ENCODE measurements around the gene DNM3. TPM values are rescaled to one million over a fixed set of nuclear protein-coding genes. Genes with fewer than 3 reads are reported as not detected.
"Not testable (repeated sequence)": the region's sequence is repeated elsewhere in the genome, so short reads cannot be mapped to it uniquely, and the experiment has no call there.

The DNM3 gene
- total RNA-seq, 1 experiment from 2014 or later = 0.71 TPM

GRCh38 chr1:172071746-172072145 is 230.4 kb downstream of the DNM3 start:
- TF ChIP-seq EZH2 (IDR thresholded peaks at IDR 0.05; ENCODE audit: borderline replicate concordance, low read depth, low read length, poor library complexity, severe bottlenecking) = no peak
- TF ChIP-seq, protein P1, sequence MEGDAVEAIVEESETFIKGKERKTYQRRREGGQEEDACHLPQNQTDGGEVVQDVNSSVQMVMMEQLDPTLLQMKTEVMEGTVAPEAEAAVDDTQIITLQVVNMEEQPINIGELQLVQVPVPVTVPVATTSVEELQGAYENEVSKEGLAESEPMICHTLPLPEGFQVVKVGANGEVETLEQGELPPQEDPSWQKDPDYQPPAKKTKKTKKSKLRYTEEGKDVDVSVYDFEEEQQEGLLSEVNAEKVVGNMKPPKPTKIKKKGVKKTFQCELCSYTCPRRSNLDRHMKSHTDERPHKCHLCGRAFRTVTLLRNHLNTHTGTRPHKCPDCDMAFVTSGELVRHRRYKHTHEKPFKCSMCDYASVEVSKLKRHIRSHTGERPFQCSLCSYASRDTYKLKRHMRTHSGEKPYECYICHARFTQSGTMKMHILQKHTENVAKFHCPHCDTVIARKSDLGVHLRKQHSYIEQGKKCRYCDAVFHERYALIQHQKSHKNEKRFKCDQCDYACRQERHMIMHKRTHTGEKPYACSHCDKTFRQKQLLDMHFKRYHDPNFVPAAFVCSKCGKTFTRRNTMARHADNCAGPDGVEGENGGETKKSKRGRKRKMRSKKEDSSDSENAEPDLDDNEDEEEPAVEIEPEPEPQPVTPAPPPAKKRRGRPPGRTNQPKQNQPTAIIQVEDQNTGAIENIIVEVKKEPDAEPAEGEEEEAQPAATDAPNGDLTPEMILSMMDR (conservative IDR thresholded peaks at IDR 0.05; ENCODE audit: low read depth, low read length) = no peak
- CTCF ChIA-PET = no interaction called here
- no peak overlapping the region for H3K27ac ChIP-seq (ENCODE audit: low read depth, low read length, poor library complexity, severe bottlenecking)
- H3K36me3 ChIP-seq (ENCODE audit: insufficient read depth, low read length, poor library complexity, severe bottlenecking) = no peaks in the 10 kb centered on the region
- peaks cover 6% of the 10 kb centered on the region for H3K4me1 ChIP-seq (ENCODE audit: insufficient read depth, low read length, poor library complexity, severe bottlenecking)
- BruUV-seq (replicated peaks) = no TSS peak
- H3K27me3 ChIP-seq (replicated peaks; ENCODE audit: insufficient read depth, low read depth, low read length, poor library complexity) = no peaks in the 10 kb centered on the region
- POLR2A ChIA-PET (ENCODE audit: low non-redundant PET) = no interaction called here
- intact Hi-C loops (cut with micrococcal nuclease; ENCODE audit: unreplicated experiment) = no loop called here
- H3K9me3 ChIP-seq (ENCODE audit: low read depth, low read length, poor library complexity, severe bottlenecking) = no peaks in the 10 kb centered on the region
- DNase-seq (ENCODE audit: low spot score) = no peak
- H3K4me3 ChIP-seq (ENCODE audit: low read depth, low read length, poor library complexity, severe bottlenecking) = no peak overlapping the region

DNA sequence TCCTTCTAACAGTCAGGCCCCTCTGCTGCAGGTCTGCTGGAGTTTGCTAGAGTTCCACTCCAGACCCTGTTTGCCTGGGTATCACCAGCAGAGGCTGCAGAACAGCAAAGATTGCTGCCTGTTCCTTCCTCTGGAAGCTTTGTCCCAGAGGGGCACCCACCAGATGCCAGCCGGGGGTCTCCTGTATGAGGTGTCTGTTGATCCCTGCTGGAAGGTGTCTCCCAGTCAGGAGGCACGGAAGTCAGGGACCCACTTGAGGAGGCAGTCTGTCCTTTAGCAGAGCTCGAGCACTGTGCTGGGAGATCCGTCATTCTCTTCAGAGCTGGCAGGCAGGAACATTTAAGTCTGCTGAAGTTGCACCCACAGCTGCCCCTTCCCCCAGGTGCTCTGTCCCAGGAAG is 238.6 kb downstream of the DNM3 start:
- POLR2A ChIA-PET (ENCODE audit: low non-redundant PET); H3K4me1 ChIP-seq (ENCODE audit: insufficient read depth, low read length, poor library complexity, severe bottlenecking); H3K9me3 ChIP-seq (ENCODE audit: low read depth, low read length, poor library complexity, severe bottlenecking); DNase-seq (ENCODE audit: low spot score); H3K27ac ChIP-seq (ENCODE audit: low read depth, low read length, poor library complexity, severe bottlenecking); intact Hi-C loops (cut with micrococcal nuclease; ENCODE audit: unreplicated experiment); CTCF ChIA-PET; H3K27me3 ChIP-seq (replicated peaks; ENCODE audit: insufficient read depth, low read depth, low read length, poor library complexity); BruUV-seq (replicated peaks); H3K36me3 ChIP-seq (ENCODE audit: insufficient read depth, low read length, poor library complexity, severe bottlenecking); H3K4me3 ChIP-seq (ENCODE audit: low read depth, low read length, poor library complexity, severe bottlenecking): not testable (repeated sequence)

DNA sequence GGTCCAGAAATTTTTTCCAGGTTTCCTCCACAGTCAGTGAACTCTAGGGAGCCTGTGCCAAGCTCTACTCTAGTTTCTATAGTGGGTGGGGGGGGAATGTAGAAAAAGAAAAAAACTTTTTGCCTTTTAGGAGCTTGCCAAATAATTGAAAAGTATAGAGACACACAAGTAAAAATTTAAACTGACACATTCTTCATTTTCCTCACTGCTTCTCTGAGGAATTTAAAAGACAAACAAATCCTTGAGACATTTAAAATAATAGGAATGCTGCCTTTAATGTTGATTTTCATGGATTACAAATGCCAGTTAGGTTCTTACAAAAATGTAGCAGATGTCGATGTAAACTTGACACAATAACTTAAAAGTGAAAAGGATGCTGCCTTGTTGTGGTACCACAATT is 241.9 kb downstream of the DNM3 start:
- intact Hi-C loops (cut with micrococcal nuclease; ENCODE audit: unreplicated experiment) = no loop called here

DNA sequence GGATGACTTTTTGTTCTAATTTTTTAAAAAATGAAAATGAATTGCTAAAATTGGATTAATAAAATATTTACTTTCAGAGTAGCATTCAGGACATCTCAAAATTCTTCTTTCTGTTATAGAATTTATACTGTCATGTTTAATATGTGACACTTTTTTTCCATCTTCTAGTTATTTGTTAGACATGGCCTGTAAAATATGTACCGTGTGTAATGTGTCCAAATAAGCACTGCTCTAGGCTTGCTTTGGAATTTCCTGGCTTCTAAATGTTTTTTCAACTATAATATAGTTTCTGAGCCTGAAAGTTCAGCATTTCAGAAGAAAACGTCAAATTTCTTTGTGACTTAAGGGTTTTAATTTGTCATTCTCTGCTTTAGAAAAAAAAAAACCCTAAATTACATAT is 243.6 kb downstream of the DNM3 start:
- Histone ChIP-seq H3K27me3 (replicated peaks; ENCODE audit: insufficient read depth, low read depth, low read length, poor library complexity) (no peaks in the 10 kb centered on the region), H3K36me3 (ENCODE audit: insufficient read depth, low read length, poor library complexity, severe bottlenecking) (no peaks in the 10 kb centered on the region), H3K27ac (ENCODE audit: low read depth, low read length, poor library complexity, severe bottlenecking) (no peak overlapping the region), H3K4me3 (ENCODE audit: low read depth, low read length, poor library complexity, severe bottlenecking) (no peak overlapping the region), H3K4me1 (ENCODE audit: insufficient read depth, low read length, poor library complexity, severe bottlenecking) (peaks cover 9% of the 10 kb centered on the region), H3K9me3 (ENCODE audit: low read depth, low read length, poor library complexity, severe bottlenecking) (no peaks in the 10 kb centered on the region)
- ChIA-PET POLR2A (ENCODE audit: low non-redundant PET) (no interaction called here), CTCF (no interaction called here)
- no peak for TF ChIP-seq EZH2 (IDR thresholded peaks at IDR 0.05; ENCODE audit: borderline replicate concordance, low read depth, low read length, poor library complexity, severe bottlenecking)
- TF ChIP-seq, protein P1 (conservative IDR thresholded peaks at IDR 0.05; ENCODE audit: low read depth, low read length) = no peak
- no peak for DNase-seq (ENCODE audit: low spot score)
- intact Hi-C loops (cut with micrococcal nuclease; ENCODE audit: unreplicated experiment) = no loop called here
- no TSS peak for BruUV-seq (replicated peaks)

More for the DNA sequence above, 241.9 kb downstream of the DNM3 start:
- H3K36me3 ChIP-seq (ENCODE audit: insufficient read depth, low read length, poor library complexity, severe bottlenecking) = no peaks in the 10 kb centered on the region
- POLR2A ChIA-PET (ENCODE audit: low non-redundant PET) = no interaction called here
- H3K4me1 ChIP-seq (ENCODE audit: insufficient read depth, low read length, poor library complexity, severe bottlenecking) = peaks cover 9% of the 10 kb centered on the region
- DNase-seq (ENCODE audit: low spot score) = no peak
- CTCF ChIA-PET = no interaction called here
- H3K27me3 ChIP-seq (replicated peaks; ENCODE audit: insufficient read depth, low read depth, low read length, poor library complexity) = no peaks in the 10 kb centered on the region
- H3K27ac ChIP-seq (ENCODE audit: low read depth, low read length, poor library complexity, severe bottlenecking) = no peak overlapping the region
- TF ChIP-seq EZH2 (IDR thresholded peaks at IDR 0.05; ENCODE audit: borderline replicate concordance, low read depth, low read length, poor library complexity, severe bottlenecking) = no peak
- TF ChIP-seq, protein P1 (conservative IDR thresholded peaks at IDR 0.05; ENCODE audit: low read depth, low read length) = no peak
- no TSS peak for BruUV-seq (replicated peaks)
- H3K9me3 ChIP-seq (ENCODE audit: low read depth, low read length, poor library complexity, severe bottlenecking) = no peaks in the 10 kb centered on the region
- no peak overlapping the region for H3K4me3 ChIP-seq (ENCODE audit: low read depth, low read length, poor library complexity, severe bottlenecking)

Measured in A673 (cell line).